Endodermal cell (in vitro differentiated cells): ENCODE data around the gene HMG20B. TPM values are rescaled to one million over a fixed set of nuclear protein-coding genes. Genes with fewer than 3 reads are reported as not detected.
A peak's percentile ranks its signal among the peaks of the same experiment; 100 is the strongest.

Experiments used
- DNase-seq: peaks from one replicate; pipeline ENCODE4 v3.0.0-alpha.2; 2017
- H3K27ac ChIP-seq: 2 replicates; pipeline ENCODE4 v1.5.1; 2013; ENCODE audit warnings: mild to moderate bottlenecking, low read depth, low read length, moderate library complexity
- H3K27me3 ChIP-seq: 2 replicates; pipeline ENCODE4 v1.6.1; 2013; ENCODE audit warnings: mild to moderate bottlenecking, low read length, moderate library complexity; ENCODE audit not compliant: insufficient read depth, control insufficient read depth, poor library complexity, severe bottlenecking
- H3K36me3 ChIP-seq: 2 replicates; pipeline ENCODE4 v1.7.0; 2013; ENCODE audit warnings: mild to moderate bottlenecking, low read length, moderate library complexity; ENCODE audit not compliant: control insufficient read depth, insufficient read depth
- H3K4me1 ChIP-seq: one replicate; pipeline ENCODE4 v1.7.0; 2013; ENCODE audit warnings: low read length; ENCODE audit not compliant: control insufficient read depth, insufficient read depth
- H3K4me3 ChIP-seq: 2 replicates; pipeline ENCODE4 v1.5.1; 2013; ENCODE audit warnings: mild to moderate bottlenecking, low read length, moderate library complexity
- H3K9ac ChIP-seq: 2 replicates; pipeline ENCODE4 v1.6.1; 2013; ENCODE audit warnings: mild to moderate bottlenecking, low read length, moderate library complexity; ENCODE audit not compliant: poor library complexity, severe bottlenecking; ENCODE audit errors: extremely low read depth
- H3K9me3 ChIP-seq: 2 replicates; pipeline ENCODE4 v1.6.1; 2013; ENCODE audit warnings: mild to moderate bottlenecking, low read length, moderate library complexity; ENCODE audit not compliant: control insufficient read depth
- H3K27ac Mint-ChIP-seq: 2 replicates; pipeline ENCODE4 v1.8.0; 2020; ENCODE audit warnings: mixed read lengths
- H3K27me3 Mint-ChIP-seq: 2 replicates; pipeline ENCODE4 v1.8.0; 2021; ENCODE audit warnings: mild to moderate bottlenecking, mixed read lengths; ENCODE audit not compliant: insufficient read depth
- H3K36me3 Mint-ChIP-seq: 2 replicates; pipeline ENCODE4 v1.8.0; 2020; ENCODE audit warnings: low read depth, mixed read lengths
- H3K4me1 Mint-ChIP-seq: 2 replicates; pipeline ENCODE4 v1.8.0; 2020; ENCODE audit warnings: mixed read lengths
- H3K4me3 Mint-ChIP-seq: 2 replicates; pipeline ENCODE4 v1.8.0; 2020; ENCODE audit warnings: mild to moderate bottlenecking, moderate library complexity, mixed read lengths
- H3K9me3 Mint-ChIP-seq: 2 replicates; pipeline ENCODE4 v1.8.0; 2020; ENCODE audit warnings: mild to moderate bottlenecking, mixed read lengths
- CTCF ChIP-seq: fragments of 200-600 bp; sonication (generic); conservative IDR thresholded peaks from 2 replicates; pipeline ENCODE4 v1.5.0; 2021; ENCODE audit warnings: antibody characterized with exemption, mild to moderate bottlenecking
- WGBS, 2 experiments: methylation state at CpG; one replicate each; pipeline versions ENCODE4 v1.1.5 to v1.1.7; 2013; ENCODE audit warnings: missing lambda C conversion rate in 2 of 2, mixed read lengths in 1 of 2; ENCODE audit not compliant: insufficient coverage in 1 of 2, insufficient read length in 1 of 2; 5-methylcytosine and 5-hydroxymethylcytosine counted together
- total RNA-seq, 2 donors: library from RNA; stranded (reverse); fragmentation: NEBNext Ultra II Directional in 1 of 2; extraction: Animal tissue kit (Norgen Biotek cat#: 25700) in 1 of 2; gene quantifications; 2 replicates in 1 of 2; 3 replicates in 1 of 2; pipeline ENCODE4 v1.2.1, GENCODE V29; 2021

Gene HMG20B
- total RNA-seq, 2 donors from 2014 or later = 80.7 to 102 TPM

- Histone ChIP-seq H3K9ac (no peak overlapping the region), H3K27ac (no peak overlapping the region), H3K4me3 (no peak overlapping the region), H3K4me1 (no peaks in the 10 kb centered on the region), H3K36me3 (no peaks in the 10 kb centered on the region), H3K27me3 (peaks cover 11% of the 10 kb centered on the region), H3K9me3 (no peaks in the 10 kb centered on the region)
- Mint-ChIP-seq H3K27me3 (peaks cover 42% of the 10 kb centered on the region), H3K36me3 (no peaks in the 10 kb centered on the region), H3K9me3 (peaks cover 8% of the 10 kb centered on the region), H3K27ac (no peak overlapping the region), H3K4me1 (no peaks in the 10 kb centered on the region), H3K4me3 (no peak overlapping the region)
- no peak for DNase-seq
- WGBS, 2 experiments = 88 to 90% methylated on average over 9 of the region's 9 CpGs
- TF ChIP-seq CTCF = no peak
Observed at GRCh38 chr19:3591876-3592613, 19.3 kb downstream of the HMG20B start.

- Histone ChIP-seq H3K9me3 (no peaks in the 10 kb centered on the region), H3K9ac (no peak overlapping the region), H3K27ac (no peak overlapping the region), H3K4me1 (no peaks in the 10 kb centered on the region), H3K36me3 (no peaks in the 10 kb centered on the region), H3K4me3 (no peak overlapping the region), H3K27me3 (peaks cover 9% of the 10 kb centered on the region)
- no peaks in the 10 kb centered on the region for H3K36me3 Mint-ChIP-seq
- peaks cover 35% of the 10 kb centered on the region for H3K27me3 Mint-ChIP-seq
- TF ChIP-seq CTCF = peak; percentile 67
- H3K4me3 Mint-ChIP-seq = no peak overlapping the region
- no peak overlapping the region for H3K27ac Mint-ChIP-seq
- DNase-seq = peak; percentile 85
- WGBS, 2 experiments = 53 to 61% methylated on average over 3 to 11 of the region's 11 CpGs
- no peaks in the 10 kb centered on the region for H3K4me1 Mint-ChIP-seq
- H3K9me3 Mint-ChIP-seq = peaks cover 8% of the 10 kb centered on the region
Observed at GRCh38 chr19:3593156-3593555, 20.4 kb downstream of the HMG20B start.

- 88% methylated on average over 28 to 34 of the region's 34 CpGs for WGBS, 2 experiments
- Mint-ChIP-seq H3K27me3 (peaks cover 26% of the 10 kb centered on the region), H3K36me3 (no peaks in the 10 kb centered on the region), H3K27ac (no peak overlapping the region), H3K4me1 (no peaks in the 10 kb centered on the region), H3K4me3 (no peak overlapping the region), H3K9me3 (peaks cover 4% of the 10 kb centered on the region)
- H3K27me3 ChIP-seq = peaks cover 9% of the 10 kb centered on the region
- no peak overlapping the region for H3K27ac ChIP-seq
- no peak overlapping the region for H3K4me3 ChIP-seq
- peak; percentile 31 for DNase-seq
- TF ChIP-seq CTCF = no peak
- no peak overlapping the region for H3K9ac ChIP-seq
- H3K36me3 ChIP-seq = no peaks in the 10 kb centered on the region
- H3K4me1 ChIP-seq = no peaks in the 10 kb centered on the region
- H3K9me3 ChIP-seq = no peaks in the 10 kb centered on the region
Observed at GRCh38 chr19:3595521-3596061, 22.8 kb downstream of the HMG20B start.
